Measurements from ENCODE around the gene STRADA.

Gene STRADA

DNA sequence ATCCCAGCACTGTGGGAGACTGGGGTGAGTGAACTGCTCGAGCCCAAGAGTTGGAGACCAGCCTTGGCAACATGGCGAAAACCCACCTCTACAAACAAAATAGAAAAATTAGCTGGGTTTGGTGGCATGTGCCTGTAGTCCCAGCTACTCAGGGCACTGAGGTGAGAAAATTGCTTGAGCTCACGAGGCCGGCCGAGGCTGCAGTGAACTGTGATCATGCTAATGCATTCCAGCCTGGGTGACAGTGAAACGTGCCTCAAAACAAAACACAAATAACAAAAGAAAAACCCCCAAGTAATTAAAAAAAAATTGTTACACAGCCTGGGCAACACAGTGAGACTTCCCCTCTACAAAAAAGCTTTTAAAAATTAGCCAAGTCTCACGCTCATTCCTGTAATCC, 26.8 kb upstream of the STRADA start:
- TF ChIP-seq, protein P1, sequence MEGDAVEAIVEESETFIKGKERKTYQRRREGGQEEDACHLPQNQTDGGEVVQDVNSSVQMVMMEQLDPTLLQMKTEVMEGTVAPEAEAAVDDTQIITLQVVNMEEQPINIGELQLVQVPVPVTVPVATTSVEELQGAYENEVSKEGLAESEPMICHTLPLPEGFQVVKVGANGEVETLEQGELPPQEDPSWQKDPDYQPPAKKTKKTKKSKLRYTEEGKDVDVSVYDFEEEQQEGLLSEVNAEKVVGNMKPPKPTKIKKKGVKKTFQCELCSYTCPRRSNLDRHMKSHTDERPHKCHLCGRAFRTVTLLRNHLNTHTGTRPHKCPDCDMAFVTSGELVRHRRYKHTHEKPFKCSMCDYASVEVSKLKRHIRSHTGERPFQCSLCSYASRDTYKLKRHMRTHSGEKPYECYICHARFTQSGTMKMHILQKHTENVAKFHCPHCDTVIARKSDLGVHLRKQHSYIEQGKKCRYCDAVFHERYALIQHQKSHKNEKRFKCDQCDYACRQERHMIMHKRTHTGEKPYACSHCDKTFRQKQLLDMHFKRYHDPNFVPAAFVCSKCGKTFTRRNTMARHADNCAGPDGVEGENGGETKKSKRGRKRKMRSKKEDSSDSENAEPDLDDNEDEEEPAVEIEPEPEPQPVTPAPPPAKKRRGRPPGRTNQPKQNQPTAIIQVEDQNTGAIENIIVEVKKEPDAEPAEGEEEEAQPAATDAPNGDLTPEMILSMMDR (IDR thresholded peaks at IDR 0.05; ENCODE audit: extremely low read depth, missing control alignments) = no peak
- no peak for DNase-seq (ENCODE audit: low spot score)

DNA sequence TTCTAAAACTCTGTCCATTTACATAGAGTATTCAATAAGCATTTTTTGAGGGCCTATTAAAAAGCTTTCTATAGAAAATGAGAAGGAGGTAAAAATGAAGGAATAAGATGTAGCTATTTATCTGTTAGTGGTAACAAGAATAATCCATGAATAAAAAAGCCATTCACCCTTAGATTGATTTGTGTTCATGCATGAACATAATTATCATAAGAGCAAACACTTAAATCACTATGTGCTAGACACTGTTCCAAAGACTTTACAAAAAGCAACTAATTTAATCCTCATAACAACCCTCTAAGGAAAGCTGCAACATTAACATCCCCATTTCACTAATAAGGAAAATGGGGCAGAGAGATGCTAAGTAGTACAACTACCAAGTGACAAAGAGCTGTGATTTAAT, 25.2 kb upstream of the STRADA start:
- DNase-seq (ENCODE audit: low spot score) = no peak
- TF ChIP-seq, protein P1 (IDR thresholded peaks at IDR 0.05; ENCODE audit: extremely low read depth, missing control alignments) = no peak

DNA sequence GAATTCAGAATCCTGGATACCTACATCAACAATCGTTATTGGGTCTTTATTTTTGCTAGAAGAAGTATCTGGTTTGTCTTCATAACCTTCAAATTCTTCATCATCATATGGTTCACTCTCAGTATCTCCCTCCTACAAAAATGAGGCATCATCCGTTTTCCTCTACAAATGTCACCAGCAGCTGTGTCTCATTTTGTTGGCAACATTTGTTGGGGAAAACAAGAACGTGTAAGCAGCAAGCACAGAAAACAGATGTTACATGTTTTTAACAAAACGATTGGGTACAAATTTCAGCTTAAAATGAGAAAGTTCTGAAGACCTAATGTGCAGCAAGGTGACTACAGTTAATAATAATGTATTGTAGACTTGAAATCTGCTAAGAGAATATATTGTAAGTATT, 23.1 kb upstream of the STRADA start:
- TF ChIP-seq, protein P1 (IDR thresholded peaks at IDR 0.05; ENCODE audit: extremely low read depth, missing control alignments) = no peak
- no peak for DNase-seq (ENCODE audit: low spot score)

GRCh38 chr17:63762161-63763078, 20.8 kb upstream of the STRADA start:
- DNase-seq (ENCODE audit: low spot score) = no peak
- TF ChIP-seq, protein P1 (IDR thresholded peaks at IDR 0.05; ENCODE audit: extremely low read depth, missing control alignments) = no peak

GRCh38 chr17:63760771-63761539, 19.4 kb upstream of the STRADA start:
- DNase-seq (ENCODE audit: low spot score) = no peak
- TF ChIP-seq, protein P1 (IDR thresholded peaks at IDR 0.05; ENCODE audit: extremely low read depth, missing control alignments) = no peak

DNA sequence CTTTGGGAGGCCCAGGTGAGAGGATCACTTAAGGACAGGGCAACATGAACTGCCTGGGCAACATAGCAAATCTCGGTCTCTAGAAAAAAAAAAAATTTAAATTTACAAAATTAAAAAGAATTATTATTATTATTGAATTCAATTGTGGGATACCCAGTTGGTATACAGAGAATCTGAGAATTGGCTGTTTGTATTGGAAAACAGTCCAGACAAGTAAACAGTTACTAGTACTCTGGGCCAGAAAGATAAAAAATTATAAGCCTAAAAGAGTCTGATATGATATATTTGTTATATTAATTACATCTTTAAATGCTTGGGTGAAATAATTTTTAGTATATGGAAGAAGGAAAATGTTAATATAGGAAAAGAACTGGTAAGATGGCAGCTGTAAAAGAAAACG, 16.8 kb upstream of the STRADA start:
- TF ChIP-seq, protein P1 (IDR thresholded peaks at IDR 0.05; ENCODE audit: extremely low read depth, missing control alignments) = no peak
- DNase-seq (ENCODE audit: low spot score) = no peak

GRCh38 chr17:63754046-63754445, 12.4 kb upstream of the STRADA start:
- DNase-seq (ENCODE audit: low spot score) = no peak
- TF ChIP-seq, protein P1 (IDR thresholded peaks at IDR 0.05; ENCODE audit: extremely low read depth, missing control alignments) = no peak
